HepG2 (cell line): ENCODE results near the gene CIAPIN1. TPM values are rescaled to one million over a fixed set of nuclear protein-coding genes. Genes with fewer than 3 reads are reported as not detected.

Experiments used
- ATAC-seq: fragments of 200-7000 bp; cut with Tn5 transposase; 3 replicates; pipeline ENCODE4 v1.9.1; 2020; ENCODE audit warnings: mild to moderate bottlenecking, moderate library complexity
- BruUV-seq: library from RNA; stranded (reverse); fragments of 400-500 nt; replicated peaks from 2 replicates; lab custom pipeline; 2021; lab: Mats Ljungman, UMichigan
- CTCF ChIA-PET: fragments of 300-600 bp; formaldehyde crosslinking; extraction: SDS; loops from one replicate; lab custom pipeline; 2021; ENCODE audit warnings: low total read pairs, inconsistent platforms, low intra/inter-chr PET ratio; lab: Yijun Ruan, JAX
- POLR2A ChIA-PET: fragments of 350-600 bp; sonication (Branson Sonifier 250); formaldehyde crosslinking; loops from one replicate; lab custom pipeline; 2020; ENCODE audit warnings: antibody characterized with exemption, inconsistent platforms; lab: Yijun Ruan, JAX
- DNase-seq: peaks from one replicate; pipeline ENCODE4 v3.0.0-alpha.2; 2015; ENCODE audit warnings: low spot score
- FAIRE-seq: peaks from 3 replicates; lab custom pipeline; 2011; peaks lifted over from hg19 to GRCh38; lab: Jason Lieb, UNC
- H2AFZ ChIP-seq: one replicate; pipeline ENCODE4 v1.6.1; 2011; ENCODE audit warnings: low read length, inconsistent platforms
- H3K27ac ChIP-seq: fragments of 300-600 bp; 3 replicates; pipeline ENCODE4 v1.8.0; 2011; ENCODE audit warnings: mixed run types, mild to moderate bottlenecking, mixed read lengths, low read length, inconsistent platforms; ENCODE audit not compliant: insufficient read depth; ENCODE audit errors: extremely low read length
- H3K27me3 ChIP-seq, 2 experiments: fragments of 200-600 bp in 1 of 2; 2 replicates in 1 of 2; 3 replicates in 1 of 2; pipeline versions ENCODE4 v1.6.0 to v1.8.0; 2011; ENCODE audit warnings: low read length in 2 of 2, mild to moderate bottlenecking in 2 of 2, moderate library complexity in 2 of 2, inconsistent platforms in 1 of 2; ENCODE audit not compliant: insufficient read depth in 2 of 2, control insufficient read depth in 1 of 2
- H3K36me3 ChIP-seq, 2 experiments: fragments of 200-600 bp in 1 of 2; replicated peaks in 1 of 2; 2 replicates in 1 of 2; 3 replicates in 1 of 2; pipeline versions ENCODE4 v1.5.1 to v1.8.0; 2011; ENCODE audit warnings: low read length in 2 of 2, inconsistent platforms in 1 of 2; ENCODE audit not compliant: insufficient read depth in 2 of 2, control insufficient read depth in 1 of 2
- H3K4me1 ChIP-seq: 2 replicates; pipeline ENCODE4 v1.5.1; 2012; ENCODE audit warnings: low read length, inconsistent platforms; ENCODE audit not compliant: insufficient read depth
- H3K4me2 ChIP-seq: 2 replicates; pipeline ENCODE4 v1.6.0; 2011; ENCODE audit warnings: low read depth, low read length, inconsistent platforms
- H3K4me3 ChIP-seq, 3 experiments: fragments of 200-600 bp in 1 of 3; sonication (generic), shearing (Covaris generic) in 1 of 3; replicated peaks in 1 of 3; 2 replicates each; pipeline ENCODE4 v1.5.1; 2011 to 2016; ENCODE audit warnings: low read length in 3 of 3, inconsistent platforms in 2 of 3, low read depth in 2 of 3, mild to moderate bottlenecking in 2 of 3, control low read depth in 1 of 3, mixed read lengths in 1 of 3; ENCODE audit not compliant: insufficient read depth in 1 of 3
- H3K79me2 ChIP-seq: one replicate; pipeline ENCODE4 v1.6.1; 2011; ENCODE audit warnings: low read length, inconsistent platforms; ENCODE audit not compliant: insufficient read depth
- H3K9ac ChIP-seq: 2 replicates; pipeline ENCODE4 v1.6.0; 2011; ENCODE audit warnings: mild to moderate bottlenecking, low read depth, low read length, inconsistent platforms; ENCODE audit not compliant: insufficient read depth
- H3K9me3 ChIP-seq: 2 replicates; pipeline ENCODE4 v1.5.1; 2012; ENCODE audit warnings: mild to moderate bottlenecking, low read length
- H4K20me1 ChIP-seq: 2 replicates; pipeline ENCODE4 v1.6.0; 2011; ENCODE audit warnings: inconsistent platforms, mild to moderate bottlenecking, low read length, moderate library complexity; ENCODE audit not compliant: insufficient read depth
- CEBPB ChIP-seq: IDR thresholded peaks from 2 replicates; pipeline ENCODE4 v1.6.1; 2011; ENCODE audit warnings: low read depth, low read length, improper control_type of control experiment, borderline replicate concordance
- CEBPG ChIP-seq: IDR thresholded peaks from 2 replicates; pipeline ENCODE4 v1.6.1; 2016
- DMAP1 ChIP-seq: IDR thresholded peaks from 2 replicates; pipeline ENCODE4 v1.6.1; 2016
- DR1 ChIP-seq: sonication (generic); formaldehyde crosslinking; IDR thresholded peaks from 2 replicates; pipeline ENCODE4 v1.8.0; 2021; ENCODE audit warnings: mild to moderate bottlenecking, missing genetic modification reagents, inconsistent platforms
- FOXK2 ChIP-seq: fragments of 450-650 bp; IDR thresholded peaks from 2 replicates; pipeline ENCODE4 v1.6.1; 2016
- KDM4B ChIP-seq: sonication (generic); formaldehyde crosslinking; IDR thresholded peaks from 2 replicates; pipeline ENCODE4 v1.4.0; 2020; ENCODE audit warnings: missing genetic modification reagents
- MAFF ChIP-seq: IDR thresholded peaks from 2 replicates; pipeline ENCODE4 v1.6.1; 2011; ENCODE audit warnings: low read depth, low read length, improper control_type of control experiment
- MAFK ChIP-seq, 2 experiments: IDR thresholded peaks in 1 of 2; conservative IDR thresholded peaks in 1 of 2; 2 replicates each; pipeline ENCODE4 v1.6.1; 2011; ENCODE audit warnings: improper control_type of control experiment in 2 of 2, low read length in 2 of 2
- NKX3-1 ChIP-seq: sonication (generic); formaldehyde crosslinking; IDR thresholded peaks from 2 replicates; pipeline ENCODE4 v1.5.0; 2020; ENCODE audit warnings: missing genetic modification reagents
- SMC3 ChIP-seq: IDR thresholded peaks from 2 replicates; pipeline ENCODE4 v1.6.1; 2011; ENCODE audit warnings: low read length, improper control_type of control experiment
- WGBS: methylation state at CpG from one replicate; pipeline ENCODE4 v1.1.6; 2017; ENCODE audit warnings: low lambda C conversion rate; 5-methylcytosine and 5-hydroxymethylcytosine counted together
- in situ Hi-C: cut with HindIII; loops from 2 replicates; pipeline ENCODE4 v1.10.0; 2017; ENCODE audit warnings: low pct_unique_long_range_greater_than_20kb; ENCODE audit not compliant: extremely low pct_ligation_motif_present
- intact Hi-C: fragments of 100-400 bp; cut with micrococcal nuclease; formaldehyde crosslinking; loops from one replicate; pipeline ENCODE4 v1.10.0; 2022; ENCODE audit not compliant: unreplicated experiment
- polyA plus RNA-seq, 8 experiments: library from polyadenylated mRNA; depleted of rRNA in 3 of 8; stranded (reverse) in 7 of 8; unstranded in 1 of 8; fragments of >200 nt; fragmentation: Illumina TruSeq in 4 of 8; extraction: Trizol in 4 of 8; gene quantifications; 2 replicates each; pipeline versions ENCODE4 v1.2.1 to v1.2.3, GENCODE V29; 2011 to 2016; ENCODE audit warnings: low read depth in 4 of 8, missing spikeins in 1 of 8, mixed read lengths in 1 of 8; ENCODE audit not compliant: insufficient read depth in 1 of 8
- total RNA-seq, 5 experiments: library from RNA; depleted of rRNA; stranded (reverse); fragments of >200 nt; fragmentation: Illumina TruSeq; extraction: Trizol; gene quantifications; 2 replicates each; pipeline ENCODE4 v1.2.3, GENCODE V29; 2016; ENCODE audit warnings: low read depth in 1 of 5
- TF ChIP-seq, protein P1 (sequence below): sonication (generic); formaldehyde crosslinking; IDR thresholded peaks from one replicate; pipeline ENCODE4 v1.5.1; 2020; ENCODE audit warnings: mild to moderate bottlenecking, missing genetic modification reagents; ENCODE audit errors: not compliant biosample characterization
- TF ChIP-seq, protein P2 (sequence below): fragments of 450-650 bp; IDR thresholded peaks from 2 replicates; pipeline ENCODE4 v1.6.1; 2017

CIAPIN1 gene
- total and polyA plus RNA-seq, 2 of the 13 experiments (the other 11 are each of a cell fraction or from before 2014, with no cell fraction given): 69.3 to 89.7 TPM

DNA sequence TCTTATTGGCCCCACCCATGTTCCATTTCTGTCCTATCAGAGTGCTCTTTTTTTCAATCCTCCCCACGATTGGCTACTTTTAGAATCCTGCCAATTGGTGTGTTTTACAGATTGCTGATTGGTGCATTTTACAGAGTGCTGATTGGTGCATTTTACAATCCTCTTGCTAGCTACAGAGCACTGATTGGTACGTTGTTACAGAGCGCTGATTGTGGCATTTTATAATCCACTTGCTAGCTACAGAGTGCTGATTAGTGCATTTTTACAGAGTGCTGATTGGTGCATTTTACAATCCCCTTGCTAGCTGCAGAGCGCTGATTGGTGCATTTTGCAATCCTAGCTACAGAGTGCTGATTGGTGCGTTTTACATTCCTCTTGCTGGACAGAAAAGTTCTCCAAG, 52.2 kb downstream of the CIAPIN1 start:
- CTCF ChIA-PET: no interaction called here
- no TSS peak for BruUV-seq

DNA sequence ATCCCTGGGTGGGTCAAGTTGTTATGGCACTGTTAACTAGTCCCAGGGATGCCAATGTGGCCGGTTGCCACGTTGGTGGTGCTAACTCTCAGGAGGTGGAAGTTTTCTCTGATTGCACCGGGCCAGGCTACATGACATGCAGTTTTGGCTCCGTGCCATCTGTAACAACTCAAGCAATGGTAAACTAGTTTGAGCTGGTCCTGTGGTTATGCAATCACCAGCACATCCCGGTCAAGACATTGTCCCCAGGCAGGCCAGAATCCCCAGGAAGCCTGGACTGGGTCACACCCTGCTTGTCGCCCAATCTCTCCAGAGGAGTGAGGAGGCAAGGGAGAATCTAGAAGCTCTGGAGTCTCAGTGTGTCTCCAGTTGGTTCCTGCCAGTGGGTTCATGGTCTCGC, 52.7 kb downstream of the CIAPIN1 start:
- no peak for DNase-seq
- BruUV-seq: no TSS peak
- Histone ChIP-seq H4K20me1 (no peaks in the 10 kb centered on the region), H3K9me3 (no peaks in the 10 kb centered on the region), H3K27ac (no peak overlapping the region), H3K4me2 (no peak overlapping the region), H3K9ac (no peak overlapping the region), H2AFZ (no peak overlapping the region), H3K27me3 (peaks cover 4 to 12% of the 10 kb centered on the region in 2 experiments; a peak in 4 of 5 replicates), H3K4me3 (no peak overlapping the region), H3K4me1 (peaks cover 6% of the 10 kb centered on the region; the same call in 1 of the 2 replicates), H3K79me2 (no peaks in the 10 kb centered on the region), H3K36me3 (no peaks in the 10 kb centered on the region)
- ChIA-PET POLR2A (interaction anchor here (0.9 to 1.8 kb wide), 3 partner anchors 16 to 53 kb away, joined by 3 to 12 read pairs (median 4); partner anchors contain the start of genes CIAPIN1, COQ9 and CX3CL1), CTCF (no interaction called here)
- in situ Hi-C loops: no loop called here
- no peak; the same call in 2 of the 3 replicates for ATAC-seq
- no peak for FAIRE-seq
- intact Hi-C loops: no loop called here
- WGBS: 37% methylated on average over 5 of the region's 7 CpGs
- TF ChIP-seq, protein P1, sequence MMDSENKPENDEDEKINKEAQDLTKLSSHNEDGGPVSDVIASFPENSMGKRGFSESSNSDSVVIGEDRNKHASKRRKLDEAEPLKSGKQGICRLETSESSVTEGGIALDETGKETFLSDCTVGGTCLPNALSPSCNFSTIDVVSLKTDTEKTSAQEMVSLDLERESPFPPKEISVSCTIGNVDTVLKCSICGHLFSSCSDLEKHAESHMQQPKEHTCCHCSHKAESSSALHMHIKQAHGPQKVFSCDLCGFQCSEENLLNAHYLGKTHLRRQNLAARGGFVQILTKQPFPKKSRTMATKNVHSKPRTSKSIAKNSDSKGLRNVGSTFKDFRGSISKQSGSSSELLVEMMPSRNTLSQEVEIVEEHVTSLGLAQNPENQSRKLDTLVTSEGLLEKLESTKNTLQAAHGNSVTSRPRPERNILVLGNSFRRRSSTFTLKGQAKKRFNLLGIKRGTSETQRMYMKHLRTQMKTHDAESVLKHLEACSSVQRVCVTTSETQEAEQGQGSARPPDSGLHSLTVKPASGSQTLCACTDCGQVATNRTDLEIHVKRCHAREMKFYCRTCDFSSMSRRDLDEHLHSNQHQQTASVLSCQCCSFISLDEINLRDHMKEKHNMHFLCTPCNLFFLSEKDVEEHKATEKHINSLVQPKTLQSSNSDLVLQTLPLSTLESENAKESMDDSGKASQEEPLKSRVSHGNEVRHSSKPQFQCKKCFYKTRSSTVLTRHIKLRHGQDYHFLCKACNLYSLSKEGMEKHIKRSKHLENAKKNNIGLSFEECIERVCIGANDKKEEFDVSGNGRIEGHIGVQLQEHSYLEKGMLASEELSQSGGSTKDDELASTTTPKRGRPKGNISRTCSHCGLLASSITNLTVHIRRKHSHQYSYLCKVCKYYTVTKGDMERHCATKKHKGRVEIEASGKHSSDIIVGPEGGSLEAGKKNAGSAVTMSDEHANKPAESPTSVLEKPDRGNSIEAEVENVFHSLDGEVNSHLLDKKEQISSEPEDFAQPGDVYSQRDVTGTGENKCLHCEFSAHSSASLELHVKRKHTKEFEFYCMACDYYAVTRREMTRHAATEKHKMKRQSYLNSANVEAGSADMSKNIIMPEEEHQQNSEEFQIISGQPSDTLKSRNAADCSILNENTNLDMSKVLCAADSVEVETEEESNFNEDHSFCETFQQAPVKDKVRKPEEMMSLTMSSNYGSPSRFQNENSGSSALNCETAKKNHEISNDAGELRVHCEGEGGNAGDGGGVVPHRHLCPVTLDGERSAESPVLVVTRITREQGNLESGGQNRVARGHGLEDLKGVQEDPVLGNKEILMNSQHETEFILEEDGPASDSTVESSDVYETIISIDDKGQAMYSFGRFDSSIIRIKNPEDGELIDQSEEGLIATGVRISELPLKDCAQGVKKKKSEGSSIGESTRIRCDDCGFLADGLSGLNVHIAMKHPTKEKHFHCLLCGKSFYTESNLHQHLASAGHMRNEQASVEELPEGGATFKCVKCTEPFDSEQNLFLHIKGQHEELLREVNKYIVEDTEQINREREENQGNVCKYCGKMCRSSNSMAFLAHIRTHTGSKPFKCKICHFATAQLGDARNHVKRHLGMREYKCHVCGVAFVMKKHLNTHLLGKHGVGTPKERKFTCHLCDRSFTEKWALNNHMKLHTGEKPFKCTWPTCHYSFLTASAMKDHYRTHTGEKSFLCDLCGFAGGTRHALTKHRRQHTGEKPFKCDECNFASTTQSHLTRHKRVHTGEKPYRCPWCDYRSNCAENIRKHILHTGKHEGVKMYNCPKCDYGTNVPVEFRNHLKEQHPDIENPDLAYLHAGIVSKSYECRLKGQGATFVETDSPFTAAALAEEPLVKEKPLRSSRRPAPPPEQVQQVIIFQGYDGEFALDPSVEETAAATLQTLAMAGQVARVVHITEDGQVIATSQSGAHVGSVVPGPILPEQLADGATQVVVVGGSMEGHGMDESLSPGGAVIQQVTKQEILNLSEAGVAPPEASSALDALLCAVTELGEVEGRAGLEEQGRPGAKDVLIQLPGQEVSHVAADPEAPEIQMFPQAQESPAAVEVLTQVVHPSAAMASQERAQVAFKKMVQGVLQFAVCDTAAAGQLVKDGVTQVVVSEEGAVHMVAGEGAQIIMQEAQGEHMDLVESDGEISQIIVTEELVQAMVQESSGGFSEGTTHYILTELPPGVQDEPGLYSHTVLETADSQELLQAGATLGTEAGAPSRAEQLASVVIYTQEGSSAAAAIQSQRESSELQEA (CRISPR knock-in tag): no peak
- TF ChIP-seq CEBPB (peak; percentile 85), CEBPG (CRISPR knock-in tag) (peak; percentile 71), FOXK2 (no peak)
- TF ChIP-seq, protein P2, sequence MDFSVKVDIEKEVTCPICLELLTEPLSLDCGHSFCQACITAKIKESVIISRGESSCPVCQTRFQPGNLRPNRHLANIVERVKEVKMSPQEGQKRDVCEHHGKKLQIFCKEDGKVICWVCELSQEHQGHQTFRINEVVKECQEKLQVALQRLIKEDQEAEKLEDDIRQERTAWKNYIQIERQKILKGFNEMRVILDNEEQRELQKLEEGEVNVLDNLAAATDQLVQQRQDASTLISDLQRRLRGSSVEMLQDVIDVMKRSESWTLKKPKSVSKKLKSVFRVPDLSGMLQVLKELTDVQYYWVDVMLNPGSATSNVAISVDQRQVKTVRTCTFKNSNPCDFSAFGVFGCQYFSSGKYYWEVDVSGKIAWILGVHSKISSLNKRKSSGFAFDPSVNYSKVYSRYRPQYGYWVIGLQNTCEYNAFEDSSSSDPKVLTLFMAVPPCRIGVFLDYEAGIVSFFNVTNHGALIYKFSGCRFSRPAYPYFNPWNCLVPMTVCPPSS: no peak

More for the DNA sequence above, 52.2 kb downstream of the CIAPIN1 start:
- Histone ChIP-seq H3K4me3 (no peak overlapping the region), H2AFZ (no peak overlapping the region), H4K20me1 (no peaks in the 10 kb centered on the region), H3K36me3 (no peaks in the 10 kb centered on the region), H3K9me3 (no peaks in the 10 kb centered on the region), H3K4me1 (peaks cover 6% of the 10 kb centered on the region; the same call in 1 of the 2 replicates), H3K79me2 (no peaks in the 10 kb centered on the region), H3K4me2 (no peak overlapping the region), H3K27ac (no peak overlapping the region), H3K9ac (no peak overlapping the region), H3K27me3 (peaks cover 4 to 12% of the 10 kb centered on the region in 2 experiments; a peak in 4 of 5 replicates)
- no peak for FAIRE-seq
- no peak for ATAC-seq
- intact Hi-C loops: no loop called here
- POLR2A ChIA-PET: interaction anchor here (0.9 to 1.8 kb wide), 3 partner anchors 16 to 52 kb away, joined by 3 to 12 read pairs (median 4); partner anchors contain the start of genes CIAPIN1, COQ9 and CX3CL1
- DNase-seq: no peak
- TF ChIP-seq KDM4B: no peak
- TF ChIP-seq DR1: no peak
- TF ChIP-seq MAFF: peak; percentile 86
- TF ChIP-seq SMC3: no peak
- TF ChIP-seq DMAP1: no peak
- TF ChIP-seq NKX3-1: no peak
- peak; percentile 67 to 83 for TF ChIP-seq MAFK (conservative IDR thresholded peaks at IDR 0.05 in 1 of 2, IDR thresholded peaks at IDR 0.05 in 1 of 2; ENCODE audit: low read length in 2 of 2)
- WGBS: 70% methylated on average over 5 of the region's 5 CpGs
- in situ Hi-C loops: no loop called here
